Hematopoietic multipotent progenitor cell treated with erythropoietin and hydrocortisone succinate and interleukin-3 and kit ligand, for 17 days (in vitro differentiated cells): Measurements from ENCODE around the gene SLC6A2.

Source experiments
- DNase-seq: peaks from one replicate; pipeline ENCODE4 v3.0.0-alpha.2; 2015; ENCODE audit warnings: low spot score

Gene SLC6A2

GRCh38 chr16:55647798-55648197 lies 8.0 kb upstream of the SLC6A2 start:
- no peak for DNase-seq

GRCh38 chr16:55651841-55652824 lies 3.7 kb upstream of the SLC6A2 start:
- no peak for DNase-seq

DNA sequence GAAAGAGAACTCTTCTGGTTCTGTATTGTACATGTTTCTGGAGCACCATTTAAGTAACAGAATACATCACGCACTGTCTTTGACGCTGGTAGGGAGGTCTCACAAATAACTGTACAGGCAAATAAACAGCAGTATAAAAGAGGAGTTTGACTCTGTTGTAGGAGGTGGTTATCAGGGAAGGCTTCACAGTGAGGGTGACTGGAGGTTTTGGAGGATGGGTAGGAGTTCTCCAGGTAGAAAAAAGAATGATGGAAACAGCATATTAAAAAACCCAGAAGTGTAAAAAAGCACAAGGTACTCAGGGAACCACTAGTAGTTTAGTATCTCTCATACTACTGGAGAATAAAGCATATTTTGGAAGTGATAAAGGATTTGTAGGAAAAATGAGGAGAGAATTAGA lies 2.7 kb upstream of the SLC6A2 start:
- no peak for DNase-seq

DNA sequence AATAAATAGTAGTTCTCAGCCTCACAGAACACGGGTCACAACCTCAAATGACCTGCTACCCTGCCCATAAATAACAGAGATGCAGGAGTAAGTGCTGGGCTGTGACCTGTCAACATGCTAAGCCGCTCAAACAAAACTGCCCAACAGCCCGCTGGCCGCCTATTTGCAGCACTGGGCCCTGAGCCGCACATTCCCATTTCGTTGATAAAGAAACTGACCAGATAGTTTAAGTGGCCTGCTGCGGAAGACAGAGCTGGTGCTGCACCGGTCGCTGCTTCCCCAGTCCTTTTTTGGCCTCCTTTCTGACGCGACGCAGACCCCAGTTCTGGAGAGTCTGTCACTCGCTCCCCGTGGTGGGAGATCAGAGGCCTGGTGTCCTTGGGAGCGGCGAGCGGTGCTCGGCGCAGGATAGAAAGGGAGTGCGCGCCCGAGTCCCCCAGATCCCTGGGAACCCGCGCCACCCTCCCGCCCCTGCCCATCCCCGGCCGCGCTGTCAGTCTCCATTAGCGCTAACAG lies 349 bp upstream of the SLC6A2 start:
- DNase-seq, result no peak

DNA sequence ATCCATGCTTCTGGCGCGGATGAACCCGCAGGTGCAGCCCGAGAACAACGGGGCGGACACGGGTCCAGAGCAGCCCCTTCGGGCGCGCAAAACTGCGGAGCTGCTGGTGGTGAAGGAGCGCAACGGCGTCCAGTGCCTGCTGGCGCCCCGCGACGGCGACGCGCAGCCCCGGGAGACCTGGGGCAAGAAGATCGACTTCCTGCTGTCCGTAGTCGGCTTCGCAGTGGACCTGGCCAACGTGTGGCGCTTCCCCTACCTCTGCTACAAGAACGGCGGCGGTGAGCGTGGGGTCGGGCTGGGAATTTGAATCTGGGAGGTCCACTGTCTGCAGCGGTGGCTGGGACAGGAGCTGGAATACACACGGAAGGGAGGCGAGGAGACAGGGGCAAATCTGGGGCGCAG lies 904 bp downstream of the SLC6A2 start:
- DNase-seq, result no peak

- no peak for DNase-seq
Observed at GRCh38 chr16:55657616-55658015, 1.8 kb downstream of the SLC6A2 start.

DNA sequence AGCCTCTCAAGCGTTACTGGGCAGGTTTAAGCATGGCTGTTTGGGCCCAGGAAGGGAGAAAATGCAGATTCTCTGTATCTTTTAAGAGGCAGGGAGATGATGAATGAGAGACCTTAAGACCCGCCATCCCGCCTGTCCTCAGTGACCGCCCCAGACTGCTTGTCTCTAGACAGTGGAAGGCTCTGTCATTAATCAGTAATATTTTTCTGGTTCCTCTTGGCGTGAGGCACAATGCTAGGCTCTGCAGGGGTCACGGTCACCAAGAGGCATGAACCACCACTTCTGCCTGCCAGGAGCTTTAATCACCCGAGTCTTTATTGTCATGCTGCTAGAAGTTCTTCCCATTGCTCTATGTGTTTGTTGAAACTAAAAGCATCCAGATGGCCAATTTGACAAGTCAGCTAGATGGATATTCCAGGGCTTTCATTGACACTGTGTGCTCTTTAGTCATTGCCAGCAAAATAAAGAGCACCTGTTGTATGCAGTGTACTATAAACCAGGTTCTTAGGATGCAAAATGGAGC lies 3.2 kb downstream of the SLC6A2 start:
- DNase-seq, result no peak

- no peak for DNase-seq
Observed at GRCh38 chr16:55660026-55660425, 4.2 kb downstream of the SLC6A2 start.

- no peak for DNase-seq
Observed at GRCh38 chr16:55660828-55661227, 5.0 kb downstream of the SLC6A2 start.

DNA sequence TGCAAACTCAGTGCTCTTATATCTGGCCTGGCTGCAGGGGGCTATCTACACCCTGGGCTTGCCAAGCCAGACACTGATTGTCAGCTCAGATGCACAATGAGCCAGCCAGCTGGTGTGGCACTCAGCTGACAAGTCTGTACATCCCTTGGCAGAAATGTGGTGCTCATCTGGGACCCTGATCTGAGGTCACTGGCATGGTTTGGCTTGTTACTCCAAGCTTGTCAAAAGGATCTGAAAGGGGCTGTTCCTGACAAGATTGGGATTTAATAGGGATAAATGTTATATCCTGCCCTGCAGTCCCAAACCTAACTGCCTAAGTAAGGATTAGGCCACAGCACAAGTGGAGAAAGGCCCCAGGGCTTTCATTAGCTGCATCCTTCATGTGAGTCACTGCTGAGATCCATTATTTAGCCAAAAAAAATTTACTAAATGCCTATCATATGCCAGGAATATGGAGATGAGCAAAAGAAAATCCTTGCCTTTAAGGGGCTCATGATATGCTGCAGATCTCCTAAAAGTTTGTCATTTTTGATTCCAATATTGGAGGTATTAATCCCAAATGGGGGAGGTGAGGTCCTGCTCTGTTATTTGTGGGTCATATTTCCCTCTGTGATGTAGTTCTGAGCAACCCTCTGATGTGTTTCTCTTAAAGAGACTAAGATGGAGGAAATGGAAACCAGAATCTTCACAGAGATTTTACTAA lies 6.3 kb downstream of the SLC6A2 start:
- no peak for DNase-seq

DNA sequence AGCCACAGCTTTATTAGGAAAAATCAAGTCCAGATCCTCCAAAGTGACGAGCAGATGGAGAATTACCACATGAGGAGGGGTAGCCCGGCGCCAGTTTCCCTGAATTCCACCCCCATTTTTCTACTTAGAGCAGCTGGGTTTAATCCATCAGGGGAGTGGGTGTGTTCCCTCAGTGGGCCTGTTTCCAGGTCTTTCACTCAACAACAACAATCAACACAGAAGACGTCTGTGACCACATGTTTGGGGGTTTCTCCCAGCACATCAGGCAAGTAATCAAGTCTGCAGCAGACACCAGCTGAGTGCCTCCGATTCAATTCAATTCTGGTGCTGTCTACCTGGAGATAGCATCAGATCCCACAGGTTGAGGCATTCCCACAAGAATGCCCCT lies 6.8 kb downstream of the SLC6A2 start:
- DNase-seq, result no peak

DNA sequence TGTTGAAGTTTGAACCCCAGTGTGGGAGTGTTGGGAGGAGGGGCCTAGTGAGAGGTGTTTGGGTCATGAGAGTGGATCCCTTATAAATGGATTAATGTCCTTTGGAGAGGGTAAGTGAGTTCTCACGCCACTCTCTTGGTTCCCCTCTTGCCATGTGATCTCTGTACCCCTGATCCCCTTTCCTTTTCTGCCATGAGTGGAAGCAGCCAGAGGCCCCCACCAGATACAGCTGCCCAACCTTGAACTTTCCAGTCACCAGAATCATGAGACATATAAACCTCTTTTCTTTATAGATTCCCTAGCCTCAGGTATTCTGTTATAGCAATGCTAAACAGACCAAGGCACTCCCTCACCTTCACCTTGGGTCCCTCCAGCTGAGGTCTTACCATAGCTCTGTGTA lies 7.4 kb downstream of the SLC6A2 start:
- no peak for DNase-seq

DNA sequence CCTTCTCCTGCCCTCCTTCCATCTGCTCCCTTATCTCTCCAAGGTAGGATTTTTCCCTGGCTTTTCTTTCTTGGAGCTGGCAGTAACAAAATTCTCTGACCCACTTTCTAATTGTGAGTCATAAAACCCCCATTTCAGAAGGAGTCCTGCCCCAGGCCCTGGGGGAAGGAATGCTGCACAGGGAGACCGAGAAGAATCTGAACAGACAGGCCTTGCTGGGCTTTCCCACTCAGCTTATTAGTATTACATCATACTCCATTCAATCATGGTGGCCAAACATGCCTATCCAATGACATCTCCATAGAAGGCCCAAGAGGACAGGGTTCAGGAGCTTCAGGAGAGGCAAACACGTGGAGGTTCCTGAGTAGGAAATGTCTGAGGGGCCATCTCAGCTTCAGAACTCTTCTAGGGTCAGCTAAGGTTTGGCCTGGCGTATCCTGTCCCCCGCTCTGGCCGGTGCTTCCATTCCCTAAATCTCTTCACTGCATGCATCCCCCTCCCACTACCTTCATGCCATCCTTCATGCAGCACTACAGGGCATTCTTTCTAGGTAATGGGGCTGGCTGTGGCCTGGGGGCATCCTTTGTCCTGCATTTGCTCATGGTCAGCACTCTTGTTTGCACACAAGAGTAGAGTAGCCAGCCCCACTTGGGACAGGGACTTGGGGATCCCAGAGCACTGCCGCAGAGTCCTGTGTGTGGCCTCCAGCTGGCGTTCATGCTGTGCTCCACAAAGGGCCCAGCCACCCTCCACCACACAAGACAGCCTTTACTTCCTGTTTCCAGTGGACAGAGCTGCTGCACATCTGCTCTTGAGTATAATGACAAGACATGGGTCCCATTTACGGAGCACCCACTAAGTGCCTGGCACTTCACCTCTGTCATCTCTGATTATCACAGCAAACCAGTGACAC lies 8.2 kb downstream of the SLC6A2 start:
- DNase-seq, result no peak

- no peak for DNase-seq
Observed at GRCh38 chr16:55664786-55665407, 9.1 kb downstream of the SLC6A2 start.

- DNase-seq, result no peak
Observed at GRCh38 chr16:55665511-55665910, 9.7 kb downstream of the SLC6A2 start.

DNA sequence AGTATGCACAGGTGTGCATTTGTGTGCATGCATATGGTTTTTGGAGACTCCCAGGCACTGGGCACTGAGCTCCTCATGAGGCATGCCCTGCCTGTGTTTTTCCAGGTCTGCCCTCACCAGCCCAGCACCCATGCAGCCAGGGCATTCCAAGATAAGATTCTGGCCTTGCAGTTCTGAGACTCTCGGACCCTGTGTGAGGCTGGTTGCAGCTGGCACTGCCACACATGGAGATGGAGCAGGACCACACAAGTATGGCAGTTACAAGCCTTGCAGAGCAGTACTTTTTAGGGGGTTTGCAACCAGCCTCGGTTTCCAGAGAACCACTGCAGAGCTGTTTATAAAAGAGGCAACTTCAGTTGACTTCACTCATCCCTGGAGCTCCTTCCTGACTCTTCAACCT lies 10.2 kb downstream of the SLC6A2 start:
- DNase-seq, result no peak

DNA sequence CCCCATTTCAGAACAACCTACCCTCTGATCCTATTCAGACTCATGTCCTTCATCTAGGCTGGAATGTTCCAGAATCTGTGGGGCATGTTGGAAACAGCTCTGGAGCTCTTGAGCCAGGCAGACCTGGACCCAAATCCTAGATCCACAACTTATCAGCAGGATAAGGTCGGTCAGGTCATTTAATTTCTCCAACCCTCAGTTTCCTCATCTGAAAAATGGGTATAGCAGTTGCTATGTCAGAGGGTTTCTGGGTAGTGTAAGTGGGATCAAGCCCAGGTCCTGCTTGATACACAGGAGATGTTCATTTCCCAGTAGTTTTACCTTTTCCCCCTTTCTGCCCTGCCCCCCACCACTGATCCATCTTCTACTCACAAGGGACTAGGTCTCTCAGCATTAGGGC lies 12.0 kb downstream of the SLC6A2 start:
- DNase-seq, result no peak

- DNase-seq, result no peak
Observed at GRCh38 chr16:55668340-55669281, 12.8 kb downstream of the SLC6A2 start.

- no peak for DNase-seq
Observed at GRCh38 chr16:55671206-55671973, 15.6 kb downstream of the SLC6A2 start.

DNA sequence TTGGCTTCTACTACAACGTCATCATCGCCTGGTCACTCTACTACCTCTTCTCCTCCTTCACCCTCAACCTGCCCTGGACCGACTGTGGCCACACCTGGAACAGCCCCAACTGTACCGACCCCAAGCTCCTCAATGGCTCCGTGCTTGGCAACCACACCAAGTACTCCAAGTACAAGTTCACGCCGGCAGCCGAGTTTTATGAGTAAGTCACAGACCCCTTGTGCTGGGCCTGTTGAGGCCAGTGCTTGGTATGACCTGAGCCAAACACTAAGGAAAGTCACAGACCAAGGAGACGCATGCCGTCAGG lies 16.1 kb downstream of the SLC6A2 start:
- no peak for DNase-seq
